B cell (primary cell): Measurements from ENCODE around the gene SLC44A1.

ENCODE experiments used
- CTCF ChIP-seq: fragments of 200-600 bp; IDR thresholded peaks from one replicate; pipeline ENCODE4 v1.8.0; 2022; ENCODE audit warnings: antibody characterized with exemption, mild to moderate bottlenecking
- EZH2 ChIP-seq: IDR thresholded peaks from 2 replicates; pipeline ENCODE4 v1.6.1; 2012; ENCODE audit warnings: borderline replicate concordance, low read depth, mild to moderate bottlenecking, moderate library complexity, low read length; ENCODE audit not compliant: insufficient read depth, poor library complexity, severe bottlenecking

- TF ChIP-seq EZH2: no peak
- TF ChIP-seq CTCF: no peak
Measured at GRCh38 chr9:105270711-105271110, 26.3 kb downstream of the SLC44A1 start.
